Muscle of arm (tissue), 12 donors: ENCODE measurements around the gene VGLL4. TPM values are rescaled to one million over a fixed set of nuclear protein-coding genes. Genes with fewer than 3 reads are reported as not detected.
"Not testable (repeated sequence)": the region's sequence is repeated elsewhere in the genome, so short reads cannot be mapped to it uniquely, and the experiment has no call there.

Experiments used
- DNase-seq: peaks from one replicate; pipeline ENCODE4 v3.0.0-alpha.2; 2013
- polyA plus RNA-seq, 12 donors: library from polyadenylated mRNA; unstranded; fragments of 120-200 nt; gene quantifications; one replicate each; pipeline ENCODE4 v1.2.1, GENCODE V29; 2013; ENCODE audit not compliant: insufficient read length in 12 of 12

The VGLL4 gene
- polyA plus RNA-seq, 12 donors: 41.3 to 78.9 (median 45.3) TPM; not detected in 1

DNA sequence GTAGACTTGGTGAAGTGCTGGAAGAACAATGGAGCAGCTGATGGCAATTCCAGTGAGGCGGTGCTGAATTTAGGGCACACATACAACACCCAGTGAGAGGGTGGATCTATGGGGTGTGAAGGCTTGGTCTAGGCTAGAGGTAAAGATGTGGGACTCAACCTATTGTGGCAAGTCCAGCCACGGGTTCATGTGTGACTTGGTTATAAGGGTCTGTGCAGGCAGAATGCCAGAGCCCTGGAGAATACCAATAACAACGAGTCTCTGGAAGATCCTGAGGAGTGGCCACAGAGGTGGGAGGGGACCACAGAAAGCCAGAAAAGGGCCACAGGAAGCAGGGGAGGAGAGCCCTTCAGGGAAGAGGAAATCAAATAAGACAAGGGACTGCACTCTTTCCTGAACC is 55.0 kb downstream of the VGLL4 start:
- DNase-seq: no peak

- no peak for DNase-seq
Measured at GRCh38 chr3:11588338-11588737, 55.4 kb downstream of the VGLL4 start.

DNA sequence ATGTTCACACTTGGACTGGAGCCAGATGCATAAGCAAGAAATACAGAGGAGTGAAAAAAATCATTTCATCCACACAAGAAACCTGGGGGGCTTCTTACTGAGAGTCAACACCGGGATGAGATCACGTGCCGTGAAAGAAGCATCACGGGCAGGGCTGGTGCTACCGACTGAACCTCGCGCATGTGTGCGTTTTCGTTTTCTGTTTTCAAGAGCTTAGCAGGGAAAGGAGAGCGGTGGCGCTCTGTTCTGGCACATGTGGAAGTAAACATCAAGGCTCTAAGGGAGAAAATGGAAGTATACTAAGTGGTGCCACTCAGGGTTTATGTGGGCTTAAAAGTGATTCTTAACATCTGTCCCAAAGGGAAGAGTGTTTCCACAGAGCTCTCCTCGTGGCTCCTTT is 55.9 kb downstream of the VGLL4 start:
- no peak for DNase-seq

- no peak for DNase-seq
Measured at GRCh38 chr3:11584570-11584969, 59.1 kb downstream of the VGLL4 start.

DNA sequence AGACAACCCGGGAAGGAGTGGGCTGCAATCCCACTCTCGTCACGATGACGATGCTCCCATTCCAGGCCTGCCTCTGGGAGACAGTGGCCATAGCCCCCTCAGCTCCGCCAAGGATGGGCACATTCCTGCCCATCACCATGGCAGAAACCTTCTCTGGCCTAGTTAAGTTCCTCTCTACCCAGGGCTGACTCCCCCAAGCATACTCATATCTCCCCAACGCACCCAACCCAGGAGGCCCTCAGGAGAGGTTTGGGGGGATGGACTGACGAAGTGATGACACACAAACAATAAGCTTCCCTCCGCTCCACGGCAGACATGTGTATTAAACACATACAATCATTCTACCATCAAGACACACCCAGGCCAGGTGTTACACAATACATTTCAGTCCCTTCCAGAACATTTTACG is 60.1 kb downstream of the VGLL4 start:
- no peak for DNase-seq

DNA sequence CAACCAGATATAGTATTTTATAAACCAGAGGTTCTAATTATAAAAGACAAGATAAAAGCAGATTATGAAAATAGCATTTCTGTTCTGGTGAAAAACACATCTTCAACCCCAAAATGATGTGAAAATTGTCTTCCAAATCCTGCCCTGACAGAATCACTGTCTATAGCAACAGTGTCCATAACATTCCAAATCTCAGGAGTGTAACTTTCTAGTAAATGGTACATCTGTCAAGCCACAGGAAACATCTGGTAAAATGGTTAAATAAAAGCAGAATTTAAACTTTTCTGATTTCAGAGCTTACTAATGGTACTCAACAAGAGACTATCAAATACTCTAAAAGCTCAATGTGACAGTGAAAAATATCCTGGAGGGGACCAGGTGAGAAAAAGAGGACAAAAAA is 60.5 kb downstream of the VGLL4 start:
- peak; percentile 83 for DNase-seq

DNA sequence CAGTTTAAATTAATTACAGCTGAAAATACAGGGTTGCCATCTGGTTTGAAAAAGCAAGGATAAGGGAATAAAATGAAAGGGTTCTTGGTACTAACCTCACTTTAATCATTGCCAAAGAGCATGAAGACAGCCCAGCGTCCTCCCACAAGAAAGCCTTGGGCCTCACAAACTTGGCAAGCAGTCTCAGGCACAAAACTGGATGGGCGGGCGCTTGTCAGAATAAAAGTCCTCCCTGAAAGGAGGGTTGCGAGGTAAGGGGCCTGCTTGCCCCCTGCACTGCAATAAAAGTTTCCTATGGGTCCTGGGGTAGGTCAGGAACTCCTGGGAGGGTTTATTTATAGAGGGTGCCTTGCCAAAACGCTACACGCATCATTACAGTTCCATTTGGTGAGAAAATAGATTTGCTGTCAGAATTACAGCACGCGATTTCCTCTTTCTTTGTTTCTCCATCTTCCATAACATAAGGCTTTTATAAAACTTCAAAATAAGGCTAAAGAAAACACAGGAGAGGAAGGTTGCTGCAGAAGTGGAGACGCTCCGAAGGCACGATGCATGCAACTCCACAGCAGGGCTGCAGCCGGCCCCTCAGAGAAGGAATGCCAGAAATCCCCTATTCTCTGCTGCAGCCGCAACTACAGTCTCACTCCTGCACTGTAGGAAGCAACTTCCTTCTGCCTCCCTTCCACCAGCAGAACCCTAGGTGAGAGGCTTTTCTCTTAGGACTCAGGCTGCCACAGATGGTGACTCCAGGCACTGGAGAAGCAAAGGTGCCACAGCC is 61.3 kb downstream of the VGLL4 start:
- peak; percentile 91 for DNase-seq

- DNase-seq: no peak
Measured at GRCh38 chr3:11581237-11582190, 62.2 kb downstream of the VGLL4 start.

- DNase-seq: no peak
Measured at GRCh38 chr3:11580645-11581044, 63.1 kb downstream of the VGLL4 start.

DNA sequence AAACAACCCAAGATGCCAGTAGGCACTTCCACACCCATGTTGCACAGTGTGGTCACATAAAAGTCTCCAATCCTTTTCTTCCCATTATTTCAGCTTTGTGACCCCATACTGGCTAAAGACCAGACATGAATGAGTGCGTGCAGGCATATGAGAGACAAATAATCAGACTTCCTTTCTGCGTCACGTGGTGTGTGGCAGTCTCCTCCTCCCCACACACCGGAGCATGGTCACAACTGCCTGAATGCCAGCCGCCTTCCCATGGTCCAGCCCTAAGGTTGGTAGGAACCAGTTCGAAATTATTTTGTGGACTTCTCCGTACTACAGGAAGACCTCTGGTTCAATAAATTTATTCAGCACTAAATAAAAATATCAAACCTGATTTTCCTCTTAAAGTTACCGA is 65.5 kb downstream of the VGLL4 start:
- DNase-seq: no peak

DNA sequence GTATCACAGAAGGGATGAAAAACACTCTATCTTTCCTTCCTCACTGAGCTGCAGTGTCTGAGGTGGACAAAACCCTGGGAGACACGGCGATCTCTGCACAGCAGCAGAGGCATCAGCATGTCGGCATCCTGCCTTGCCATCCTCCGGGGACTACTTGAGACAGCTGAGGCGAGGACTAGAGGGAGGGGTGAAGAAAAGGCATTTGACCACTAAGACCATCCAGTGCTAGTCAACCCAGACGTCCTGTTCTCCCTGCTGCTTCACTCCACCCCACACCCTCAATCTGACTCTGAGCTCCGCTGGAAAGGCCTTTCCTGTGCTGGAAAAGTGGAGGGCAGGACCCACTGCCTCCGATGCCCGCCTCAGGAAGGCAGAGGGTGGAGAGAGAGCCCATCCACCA is 67.3 kb downstream of the VGLL4 start:
- DNase-seq: no peak

- no peak for DNase-seq
Measured at GRCh38 chr3:11575677-11576076, 68.0 kb downstream of the VGLL4 start.

DNA sequence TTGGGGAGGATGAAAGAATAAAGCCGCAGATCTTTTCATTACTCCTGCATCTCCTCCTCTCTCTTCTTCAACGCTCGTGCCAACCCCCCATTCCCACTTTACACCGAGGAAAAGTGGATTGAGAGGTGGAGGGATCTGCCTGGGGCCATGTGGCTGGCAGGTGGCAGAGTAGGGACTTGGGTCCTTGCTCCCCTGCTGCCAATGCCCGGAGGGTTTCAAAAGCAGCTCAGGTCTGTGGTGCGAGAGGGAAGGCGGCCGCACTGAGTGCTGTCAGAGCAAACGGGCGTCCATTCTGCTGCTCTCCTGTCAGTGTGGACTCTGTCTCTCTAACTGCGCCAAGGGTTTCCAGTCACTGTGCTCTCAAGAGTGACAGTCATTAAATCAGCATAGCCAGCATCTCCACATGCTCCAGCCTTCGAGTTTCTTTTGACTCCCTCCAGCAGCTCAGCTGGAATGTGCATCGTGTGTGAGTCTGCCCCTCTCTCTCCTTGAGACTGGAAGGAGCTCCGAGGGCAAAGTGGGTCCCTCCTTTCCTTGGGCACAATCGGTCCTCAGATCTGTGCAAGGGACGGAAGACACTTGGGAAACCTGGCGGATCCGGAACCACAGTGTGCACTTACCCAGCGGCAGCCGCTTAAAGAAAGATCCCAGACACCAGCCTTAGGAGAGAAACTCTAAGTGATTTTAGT is 68.6 kb downstream of the VGLL4 start:
- DNase-seq: no peak

- DNase-seq: not testable (repeated sequence)
Measured at GRCh38 chr3:11572660-11573059, 71.1 kb downstream of the VGLL4 start.

DNA sequence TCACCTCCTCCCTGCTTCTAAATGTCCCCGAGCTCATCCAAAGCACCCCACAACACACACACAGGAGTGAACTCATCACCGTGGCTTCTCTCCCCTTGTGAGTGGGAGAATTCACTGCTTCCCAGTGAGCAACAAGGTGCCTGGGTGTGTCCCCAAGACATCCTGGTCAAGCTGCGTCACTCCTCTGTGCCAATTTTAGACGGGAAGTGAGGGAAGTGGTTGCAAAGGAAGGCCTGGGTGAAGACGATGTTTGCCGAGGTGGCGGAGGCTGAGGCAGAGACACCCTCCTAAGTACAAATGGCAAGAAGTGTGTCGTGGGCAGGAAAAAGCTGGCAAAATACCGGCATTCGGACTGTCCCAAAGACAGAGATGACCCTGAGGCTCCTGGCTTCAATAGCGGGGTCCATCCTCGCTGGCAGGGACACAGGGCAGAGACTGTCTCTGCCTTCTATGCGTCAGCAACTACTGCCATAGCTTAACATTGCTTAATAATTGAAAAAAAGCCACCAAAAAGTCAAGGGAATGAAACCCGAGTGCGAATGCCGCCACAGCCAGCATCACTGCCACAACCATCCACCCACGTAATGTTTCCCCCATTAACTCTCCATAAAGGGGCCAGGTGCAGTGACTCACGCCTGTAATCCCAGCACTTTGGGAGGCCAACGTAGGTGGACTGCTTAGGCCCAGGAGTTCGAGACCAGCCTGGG is 72.8 kb downstream of the VGLL4 start:
- DNase-seq: no peak

DNA sequence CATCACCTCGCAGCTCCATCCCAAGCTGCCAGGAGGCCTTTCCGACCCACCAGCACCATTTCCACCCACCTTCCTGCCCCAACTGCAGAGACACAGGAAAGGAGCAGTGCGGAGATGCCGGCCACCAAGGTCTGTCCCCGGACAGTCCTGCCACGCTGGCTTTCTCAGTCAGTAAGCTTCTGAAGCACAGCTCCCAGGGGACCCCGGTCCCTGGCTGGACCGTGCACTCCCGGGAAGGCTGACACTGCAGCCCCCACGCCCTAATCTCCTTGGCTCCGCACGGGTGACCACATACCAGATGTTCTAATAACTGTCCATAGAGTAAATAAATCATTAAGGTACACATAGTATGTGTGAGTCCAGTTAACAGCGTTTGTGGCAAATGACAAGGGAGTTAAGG is 73.5 kb downstream of the VGLL4 start:
- DNase-seq: no peak

DNA sequence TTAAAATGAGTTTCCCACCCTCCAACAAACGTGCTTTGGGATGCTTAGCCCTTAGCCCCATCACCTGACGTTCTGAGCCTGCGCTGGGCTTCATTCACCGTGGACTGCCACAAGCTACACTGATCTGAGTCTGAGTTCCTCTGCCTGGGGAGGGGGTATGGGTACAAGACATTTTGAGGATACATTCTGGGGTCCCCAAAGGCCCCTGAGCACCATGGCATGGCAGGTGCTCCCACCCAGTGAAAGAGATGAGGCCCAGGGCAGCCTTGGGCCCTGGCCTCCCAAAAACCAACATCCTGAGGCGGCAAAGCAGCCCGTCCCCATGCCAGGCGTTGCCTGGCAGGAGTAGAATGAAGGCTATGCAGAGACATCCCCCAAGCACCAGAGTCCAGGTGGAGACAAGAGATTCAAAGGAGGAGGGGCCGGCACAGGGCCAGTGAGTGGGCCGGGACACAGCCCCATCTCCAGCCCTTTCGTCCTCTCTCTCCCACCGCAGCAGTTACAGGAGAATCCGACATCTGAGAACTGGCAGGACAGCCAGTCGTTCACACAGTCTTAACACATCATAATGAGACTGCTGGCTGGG is 74.5 kb downstream of the VGLL4 start:
- no peak for DNase-seq

DNA sequence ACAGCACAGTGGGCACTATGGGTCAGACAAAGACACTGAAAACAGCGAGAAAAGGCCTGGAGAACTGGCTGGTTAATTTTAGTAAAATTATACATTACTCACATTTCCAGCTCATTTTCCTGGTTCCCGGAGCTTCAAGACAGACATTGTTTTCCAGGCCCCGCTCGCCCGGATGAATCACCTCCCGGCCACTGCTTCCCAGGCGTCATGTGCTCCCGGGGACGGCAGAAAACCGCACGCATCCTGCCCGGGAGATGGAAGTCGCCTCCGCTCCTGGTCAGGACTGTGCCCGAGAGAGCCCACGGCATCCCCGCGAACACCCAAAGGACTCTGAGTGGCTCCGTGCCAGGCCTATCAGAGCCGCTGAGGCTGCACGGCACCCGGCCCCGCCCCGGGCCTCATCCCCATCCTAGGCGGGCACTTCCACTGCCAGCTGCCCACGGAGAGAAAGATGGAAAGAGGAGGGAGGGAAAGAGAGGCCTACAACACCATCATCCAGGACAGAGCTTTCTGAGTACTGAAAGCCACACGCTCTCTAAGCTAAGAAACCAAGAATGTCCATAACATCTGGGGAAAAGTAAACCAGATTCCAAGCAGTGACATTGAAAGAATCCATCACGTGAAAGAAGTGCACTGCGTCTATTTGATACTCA is 75.1 kb downstream of the VGLL4 start:
- no peak for DNase-seq

GRCh38 chr3:11567516-11568467 is 75.9 kb downstream of the VGLL4 start:
- no peak for DNase-seq

DNA sequence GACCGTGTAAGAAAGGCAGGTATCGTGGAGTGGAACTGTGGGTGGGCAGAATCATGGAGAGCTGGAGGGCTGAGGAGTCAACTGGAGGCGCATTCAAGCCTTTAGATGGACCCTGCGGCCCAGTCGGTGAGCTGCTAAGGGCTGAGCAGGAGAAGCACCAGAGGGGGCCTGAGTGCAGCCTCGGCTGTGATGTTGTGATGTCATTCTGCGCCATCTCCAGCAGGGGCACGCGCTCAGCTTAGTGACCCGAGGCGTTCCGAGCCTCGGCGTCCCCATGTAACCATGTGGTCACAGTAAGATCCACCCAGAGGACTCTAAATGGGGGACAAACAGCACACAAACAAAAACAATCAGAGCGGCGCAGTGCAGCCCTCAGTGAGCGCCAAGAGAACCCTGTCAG is 76.8 kb downstream of the VGLL4 start:
- DNase-seq: no peak
